WTC11 (cell line): ENCODE measurements around the gene PNPLA6. TPM values are rescaled to one million over a fixed set of nuclear protein-coding genes. Genes with fewer than 3 reads are reported as not detected.
A peak's percentile ranks its signal among the peaks of the same experiment; 100 is the strongest.

Experiments used
- ATAC-seq: fragments of 200-7000 bp; cut with Tn5 transposase; 2 replicates; pipeline ENCODE4 v1.10.0; 2021; ENCODE audit warnings: mild to moderate bottlenecking, moderate library complexity
- CTCF ChIA-PET: fragments of 300-600 bp; sonication (Branson Sonifier 250); formaldehyde crosslinking; loops from one replicate; lab custom pipeline; 2021; ENCODE audit warnings: antibody characterized with exemption; lab: Charles Lee
- POLR2A ChIA-PET: fragments of 350-600 bp; sonication (Branson Sonifier 250); formaldehyde crosslinking; loops from one replicate; lab custom pipeline; 2021; ENCODE audit warnings: antibody characterized with exemption; lab: Charles Lee
- DNase-seq: peaks from one replicate; pipeline ENCODE4 v3.0.0; 2021; ENCODE audit warnings: low spot score
- H3K27ac Mint-ChIP-seq: 2 replicates; pipeline ENCODE4 v1.8.0; 2021; ENCODE audit warnings: mixed read lengths
- H3K27me3 Mint-ChIP-seq: 2 replicates; pipeline ENCODE4 v1.8.0; 2021; ENCODE audit warnings: low read depth, mild to moderate bottlenecking, moderate library complexity, mixed read lengths
- H3K36me3 Mint-ChIP-seq: 2 replicates; pipeline ENCODE4 v1.8.0; 2021; ENCODE audit warnings: mixed read lengths
- H3K4me1 Mint-ChIP-seq: 2 replicates; pipeline ENCODE4 v1.8.0; 2022; ENCODE audit warnings: mixed read lengths
- H3K4me3 Mint-ChIP-seq: 2 replicates; pipeline ENCODE4 v1.8.0; 2021; ENCODE audit warnings: mild to moderate bottlenecking, moderate library complexity, mixed read lengths
- H3K9me3 Mint-ChIP-seq: 2 replicates; pipeline ENCODE4 v1.8.0; 2021; ENCODE audit warnings: mixed read lengths
- ATF6 ChIP-seq: sonication (generic); formaldehyde crosslinking; IDR thresholded peaks from 2 replicates; pipeline ENCODE4 v1.8.1; 2023; ENCODE audit warnings: mild to moderate bottlenecking, missing genetic modification reagents
- CREM ChIP-seq: sonication (generic); formaldehyde crosslinking; IDR thresholded peaks from 2 replicates; pipeline ENCODE4 v1.8.1; 2022; ENCODE audit warnings: mild to moderate bottlenecking, missing genetic modification reagents, moderate library complexity
- E2F1 ChIP-seq: sonication (generic); formaldehyde crosslinking; IDR thresholded peaks from 2 replicates; pipeline ENCODE4 v1.8.0; 2022; ENCODE audit warnings: mild to moderate bottlenecking, missing genetic modification reagents
- E2F4 ChIP-seq: sonication (generic); formaldehyde crosslinking; IDR thresholded peaks from 2 replicates; pipeline ENCODE4 v1.8.1; 2022; ENCODE audit warnings: low read depth, mild to moderate bottlenecking, moderate library complexity, missing genetic modification reagents, borderline replicate concordance
- EMX1 ChIP-seq: fragments of 250-450 bp; sonication (Bioruptor Pico); IDR thresholded peaks from 2 replicates; pipeline ENCODE4 v1.8.0; 2021; ENCODE audit warnings: mild to moderate bottlenecking
- FOXP1 ChIP-seq: sonication (generic); formaldehyde crosslinking; IDR thresholded peaks from 2 replicates; pipeline ENCODE4 v1.8.0; 2022; ENCODE audit warnings: missing genetic modification reagents, mild to moderate bottlenecking, moderate library complexity, borderline replicate concordance
- GTF2I ChIP-seq: fragments of 250-450 bp; sonication (Bioruptor Pico); conservative IDR thresholded peaks from 2 replicates; pipeline ENCODE4 v1.4.0; 2021; ENCODE audit warnings: mild to moderate bottlenecking
- MYBL2 ChIP-seq: sonication (generic); formaldehyde crosslinking; IDR thresholded peaks from 2 replicates; pipeline ENCODE4 v1.8.1; 2023; ENCODE audit warnings: mild to moderate bottlenecking, moderate library complexity, missing genetic modification reagents
- NFE2L1 ChIP-seq: sonication (generic); formaldehyde crosslinking; IDR thresholded peaks from 2 replicates; pipeline ENCODE4 v1.8.1; 2023; ENCODE audit warnings: missing genetic modification reagents
- SMAD3 ChIP-seq: sonication (generic); formaldehyde crosslinking; IDR thresholded peaks from 2 replicates; pipeline ENCODE4 v1.8.0; 2022; ENCODE audit warnings: missing genetic modification reagents, mild to moderate bottlenecking, borderline replicate concordance
- SMAD4 ChIP-seq: sonication (generic); formaldehyde crosslinking; IDR thresholded peaks from 2 replicates; pipeline ENCODE4 v1.8.0; 2022; ENCODE audit warnings: mild to moderate bottlenecking, missing genetic modification reagents
- SP1 ChIP-seq: sonication (generic); formaldehyde crosslinking; conservative IDR thresholded peaks from 2 replicates; pipeline ENCODE4 v1.8.1; 2022; ENCODE audit warnings: missing genetic modification reagents
- USF2 ChIP-seq: sonication (generic); formaldehyde crosslinking; IDR thresholded peaks from 2 replicates; pipeline ENCODE4 v1.8.1; 2023; ENCODE audit warnings: mild to moderate bottlenecking, missing genetic modification reagents, moderate library complexity
- ZNF232 ChIP-seq: sonication (generic); formaldehyde crosslinking; IDR thresholded peaks from 2 replicates; pipeline ENCODE4 v1.8.0; 2022; ENCODE audit warnings: mild to moderate bottlenecking, missing genetic modification reagents
- ZNF263 ChIP-seq: sonication (generic); formaldehyde crosslinking; IDR thresholded peaks from 2 replicates; pipeline ENCODE4 v1.8.1; 2022; ENCODE audit warnings: low read depth, mild to moderate bottlenecking, moderate library complexity, missing genetic modification reagents
- ZNF317 ChIP-seq: sonication (generic); formaldehyde crosslinking; IDR thresholded peaks from 2 replicates; pipeline ENCODE4 v1.8.1; 2023; ENCODE audit warnings: low read depth, mild to moderate bottlenecking, moderate library complexity, missing genetic modification reagents, borderline replicate concordance
- ZSCAN18 ChIP-seq: fragments of 250-450 bp; sonication (Bioruptor Pico); IDR thresholded peaks from 2 replicates; pipeline ENCODE4 v2.1.2; 2022; ENCODE audit warnings: mild to moderate bottlenecking, moderate library complexity
- total RNA-seq: library from RNA; stranded (reverse); gene quantifications from 3 replicates; pipeline ENCODE4 v1.2.3, GENCODE V29; 2021

Gene PNPLA6
- total RNA-seq, 1 experiment from 2014 or later = 149 TPM

GRCh38 chr19:7533281-7533885 is 2.1 kb upstream of the PNPLA6 start (continued):
- TF ChIP-seq E2F1 (no peak), CREM (CRISPR knock-in tag) (no peak), ATF6 (no peak), MYBL2 (CRISPR knock-in tag) (no peak), ZNF232 (CRISPR knock-in tag) (no peak), GTF2I (CRISPR knock-in tag) (peak; percentile 79; the same call in 1 of the 2 replicates), ZNF317 (CRISPR knock-in tag) (no peak), USF2 (CRISPR knock-in tag) (no peak), SMAD3 (CRISPR knock-in tag) (no peak), SMAD4 (no peak), ZNF263 (CRISPR knock-in tag) (no peak), E2F4 (no peak), NFE2L1 (CRISPR knock-in tag) (no peak)

GRCh38 chr19:7533925-7534480 is 1.5 kb upstream of the PNPLA6 start:
- ChIA-PET POLR2A (interaction anchor here (0.7 to 2.0 kb wide), 3 partner anchors 12 to 28 kb away, joined by 3 to 16 read pairs (median 9); partner anchors contain the start of genes MCOLN1 and ZNF358), CTCF (interaction anchor here (1.1 to 2.9 kb wide), 7 partner anchors 11 to 180 kb away, joined by 3 to 11 read pairs (median 7); partner anchors contain the start of genes MCOLN1 and TRAPPC5)
- Mint-ChIP-seq H3K4me1 (peaks cover 4% of the 10 kb centered on the region; the same call in 1 of the 2 replicates), H3K27me3 (no peaks in the 10 kb centered on the region), H3K27ac (peak overlapping the region; percentile 99), H3K36me3 (peaks cover 14% of the 10 kb centered on the region; the same call in 1 of the 2 replicates), H3K9me3 (no peaks in the 10 kb centered on the region), H3K4me3 (peak overlapping the region; percentile 97)
- no peak for TF ChIP-seq ZSCAN18 (CRISPR knock-in tag)
- TF ChIP-seq SP1 (CRISPR knock-in tag) = 0 out of 2 replicates have a peak, but pooled peaks have one; percentile 23
- peak; percentile 56; the same call in 1 of the 2 replicates for TF ChIP-seq EMX1 (CRISPR knock-in tag)
- TF ChIP-seq USF2 (CRISPR knock-in tag) = peak; percentile 36; the same call in 1 of the 2 replicates
- TF ChIP-seq FOXP1 (CRISPR knock-in tag) = no peak
- ATAC-seq (peak; percentile 50), DNase-seq (peak; percentile 83)
